ENCODE data around the gene PDSS2.
A peak's percentile ranks its signal among the peaks of the same experiment; 100 is the strongest.

PDSS2 gene

GRCh38 chr6:107192830-107193229 lies 266.5 kb downstream of the PDSS2 start:
- TF ChIP-seq CTCF (IDR thresholded peaks at IDR 0.05; ENCODE audit: low read depth, low read length, missing control alignments), result no peak
- DNase-seq (ENCODE audit: extremely low read depth, low read depth), result no peak

GRCh38 chr6:107187630-107188029 lies 271.7 kb downstream of the PDSS2 start:
- no peak overlapping the region for H3K4me3 ChIP-seq (replicated peaks; ENCODE audit: low read depth, low read length)
- DNase-seq (ENCODE audit: extremely low read depth, low read depth), result no peak
- TF ChIP-seq CTCF (IDR thresholded peaks at IDR 0.05; ENCODE audit: low read depth, low read length, missing control alignments), result no peak

More at GRCh38 chr6:107192830-107193229, 266.5 kb downstream of the PDSS2 start:
- H3K4me3 ChIP-seq (replicated peaks; ENCODE audit: low read depth, low read length), result no peak overlapping the region

GRCh38 chr6:107186047-107186446 lies 273.3 kb downstream of the PDSS2 start:
- DNase-seq (ENCODE audit: extremely low read depth, low read depth), result no peak
- H3K4me3 ChIP-seq (replicated peaks; ENCODE audit: low read depth, low read length), result no peak overlapping the region
- no peak for TF ChIP-seq CTCF (IDR thresholded peaks at IDR 0.05; ENCODE audit: low read depth, low read length, missing control alignments)

- TF ChIP-seq CTCF (IDR thresholded peaks at IDR 0.05; ENCODE audit: low read depth, low read length, missing control alignments), result peak; percentile 11
- H3K4me3 ChIP-seq (replicated peaks; ENCODE audit: low read depth, low read length), result no peak overlapping the region
- no peak for DNase-seq (ENCODE audit: extremely low read depth, low read depth)
These were observed 273.9 kb downstream of the PDSS2 start for GRCh38 chr6:107185391-107185970.

- DNase-seq (ENCODE audit: extremely low read depth, low read depth), result no peak
- H3K4me3 ChIP-seq (replicated peaks; ENCODE audit: low read depth, low read length), result no peak overlapping the region
- no peak for TF ChIP-seq CTCF (IDR thresholded peaks at IDR 0.05; ENCODE audit: low read depth, low read length, missing control alignments)
These were observed 274.9 kb downstream of the PDSS2 start for GRCh38 chr6:107184435-107184834.

- DNase-seq (ENCODE audit: extremely low read depth, low read depth), result no peak
- no peak for TF ChIP-seq CTCF (IDR thresholded peaks at IDR 0.05; ENCODE audit: low read depth, low read length, missing control alignments)
- H3K4me3 ChIP-seq (replicated peaks; ENCODE audit: low read depth, low read length), result no peak overlapping the region
These were observed 279.3 kb downstream of the PDSS2 start for GRCh38 chr6:107180099-107180498.

GRCh38 chr6:107179004-107179403 lies 280.4 kb downstream of the PDSS2 start:
- no peak for DNase-seq (ENCODE audit: extremely low read depth, low read depth)

More at GRCh38 chr6:107179004-107179403, 280.4 kb downstream of the PDSS2 start:
- H3K4me3 ChIP-seq (replicated peaks; ENCODE audit: low read depth, low read length), result no peak overlapping the region
- peak; percentile 34 for TF ChIP-seq CTCF (IDR thresholded peaks at IDR 0.05; ENCODE audit: low read depth, low read length, missing control alignments)
